LNCAP (cell line): ENCODE measurements around the gene GOLGA5.

Experiments
- CTCF ChIP-seq: fragments of 450-650 bp; IDR thresholded peaks from 2 replicates; pipeline ENCODE4 v1.5.1; 2017; ENCODE audit warnings: mild to moderate bottlenecking

Gene GOLGA5

GRCh38 chr14:92754966-92755365 is 39.1 kb upstream of the GOLGA5 start:
- no peak for TF ChIP-seq CTCF

GRCh38 chr14:92755495-92755894 is 38.6 kb upstream of the GOLGA5 start:
- no peak for TF ChIP-seq CTCF

- no peak for TF ChIP-seq CTCF
Observed at GRCh38 chr14:92756446-92756845, 37.7 kb upstream of the GOLGA5 start.

- no peak for TF ChIP-seq CTCF
Observed at GRCh38 chr14:92759300-92759678, 34.8 kb upstream of the GOLGA5 start.

- TF ChIP-seq CTCF: no peak
Observed at GRCh38 chr14:92759679-92760523, 34.2 kb upstream of the GOLGA5 start.

- TF ChIP-seq CTCF: no peak
Observed at GRCh38 chr14:92760524-92760805, 33.6 kb upstream of the GOLGA5 start.

GRCh38 chr14:92768795-92769194 is 25.3 kb upstream of the GOLGA5 start:
- no peak for TF ChIP-seq CTCF

- TF ChIP-seq CTCF: no peak
Observed at GRCh38 chr14:92770484-92770883, 23.6 kb upstream of the GOLGA5 start.
